Effector memory CD4-positive, alpha-beta T cell (primary cell): ENCODE results near the gene DNAH14.

Experiments used
- DNase-seq, 3 donors: peaks; one replicate each; pipeline ENCODE4 v3.0.0-alpha.2; 2020
- H3K27ac ChIP-seq: 2 replicates; pipeline ENCODE4 v1.7.0; 2013; ENCODE audit warnings: mild to moderate bottlenecking, low read length, moderate library complexity; ENCODE audit not compliant: insufficient read depth, poor library complexity, severe bottlenecking
- H3K27me3 ChIP-seq: replicated peaks from 2 replicates; pipeline ENCODE4 v1.7.0; 2013; ENCODE audit warnings: mild to moderate bottlenecking, low read length; ENCODE audit not compliant: insufficient read depth, control insufficient read depth, poor library complexity, severe bottlenecking
- H3K36me3 ChIP-seq: 2 replicates; pipeline ENCODE4 v1.7.0; 2013; ENCODE audit warnings: mild to moderate bottlenecking, low read length, moderate library complexity; ENCODE audit not compliant: control insufficient read depth, insufficient read depth
- H3K4me1 ChIP-seq: 2 replicates; pipeline ENCODE4 v1.7.0; 2013; ENCODE audit warnings: low read length, mild to moderate bottlenecking; ENCODE audit not compliant: control insufficient read depth, insufficient read depth, poor library complexity, severe bottlenecking
- H3K4me3 ChIP-seq: 2 replicates; pipeline ENCODE4 v1.7.0; 2013; ENCODE audit warnings: low read length, low read depth, mild to moderate bottlenecking; ENCODE audit not compliant: insufficient read depth, poor library complexity, severe bottlenecking
- H3K9me3 ChIP-seq: 2 replicates; pipeline ENCODE4 v1.7.0; 2013; ENCODE audit warnings: mild to moderate bottlenecking, low read length, moderate library complexity; ENCODE audit not compliant: control insufficient read depth

Gene DNAH14

GRCh38 chr1:224896130-224896781, 33.2 kb upstream of the DNAH14 start:
- no peak overlapping the region for H3K4me3 ChIP-seq
- H3K27me3 ChIP-seq = no peaks in the 10 kb centered on the region
- no peak for DNase-seq
- no peak overlapping the region for H3K27ac ChIP-seq
- H3K9me3 ChIP-seq = no peaks in the 10 kb centered on the region
- no peaks in the 10 kb centered on the region for H3K36me3 ChIP-seq
- no peaks in the 10 kb centered on the region for H3K4me1 ChIP-seq

GRCh38 chr1:224897529-224898327, 31.7 kb upstream of the DNAH14 start:
- no peaks in the 10 kb centered on the region for H3K27me3 ChIP-seq
- H3K4me3 ChIP-seq = no peak overlapping the region
- H3K9me3 ChIP-seq = no peaks in the 10 kb centered on the region
- no peak overlapping the region for H3K27ac ChIP-seq
- DNase-seq = no peak
- no peaks in the 10 kb centered on the region for H3K36me3 ChIP-seq
- H3K4me1 ChIP-seq = no peaks in the 10 kb centered on the region

GRCh38 chr1:224898937-224899336, 30.5 kb upstream of the DNAH14 start:
- H3K4me1 ChIP-seq = no peaks in the 10 kb centered on the region
- H3K36me3 ChIP-seq = no peaks in the 10 kb centered on the region
- H3K9me3 ChIP-seq = no peaks in the 10 kb centered on the region
- DNase-seq = no peak
- H3K27me3 ChIP-seq = no peaks in the 10 kb centered on the region
- H3K27ac ChIP-seq = no peak overlapping the region
- H3K4me3 ChIP-seq = no peak overlapping the region

GRCh38 chr1:224900062-224900630, 29.3 kb upstream of the DNAH14 start:
- Histone ChIP-seq H3K27me3 (no peaks in the 10 kb centered on the region), H3K9me3 (no peaks in the 10 kb centered on the region), H3K27ac (no peak overlapping the region), H3K4me1 (no peaks in the 10 kb centered on the region), H3K36me3 (no peaks in the 10 kb centered on the region), H3K4me3 (no peak overlapping the region)
- no peak for DNase-seq

- Histone ChIP-seq H3K36me3 (no peaks in the 10 kb centered on the region), H3K27me3 (no peaks in the 10 kb centered on the region), H3K9me3 (no peaks in the 10 kb centered on the region), H3K4me1 (no peaks in the 10 kb centered on the region), H3K4me3 (no peak overlapping the region), H3K27ac (no peak overlapping the region)
- no peak for DNase-seq
Measured at GRCh38 chr1:224901087-224901810, 28.2 kb upstream of the DNAH14 start.

- no peak for DNase-seq
- Histone ChIP-seq H3K4me1 (no peaks in the 10 kb centered on the region), H3K4me3 (no peak overlapping the region), H3K9me3 (no peaks in the 10 kb centered on the region), H3K36me3 (no peaks in the 10 kb centered on the region), H3K27ac (no peak overlapping the region), H3K27me3 (no peaks in the 10 kb centered on the region)
Measured at GRCh38 chr1:224903955-224904354, 25.5 kb upstream of the DNAH14 start.

GRCh38 chr1:224906340-224906739, 23.1 kb upstream of the DNAH14 start:
- no peaks in the 10 kb centered on the region for H3K4me1 ChIP-seq

GRCh38 chr1:224911217-224911616, 18.3 kb upstream of the DNAH14 start:
- no peaks in the 10 kb centered on the region for H3K36me3 ChIP-seq
- DNase-seq = no peak
- no peak overlapping the region for H3K4me3 ChIP-seq
- H3K27me3 ChIP-seq = peaks cover 1% of the 10 kb centered on the region
- H3K9me3 ChIP-seq = peaks cover 17% of the 10 kb centered on the region
- H3K27ac ChIP-seq = no peak overlapping the region
- no peaks in the 10 kb centered on the region for H3K4me1 ChIP-seq

More at GRCh38 chr1:224906340-224906739, 23.1 kb upstream of the DNAH14 start:
- Histone ChIP-seq H3K9me3 (peaks cover 5% of the 10 kb centered on the region), H3K4me3 (no peak overlapping the region), H3K27ac (no peak overlapping the region), H3K36me3 (no peaks in the 10 kb centered on the region), H3K27me3 (no peaks in the 10 kb centered on the region)
- DNase-seq = no peak

- Histone ChIP-seq H3K27ac (no peak overlapping the region), H3K9me3 (peaks cover 17% of the 10 kb centered on the region), H3K36me3 (no peaks in the 10 kb centered on the region), H3K4me3 (no peak overlapping the region), H3K4me1 (no peaks in the 10 kb centered on the region), H3K27me3 (peaks cover 3% of the 10 kb centered on the region)
- no peak for DNase-seq
Measured at GRCh38 chr1:224914292-224914900, 15.1 kb upstream of the DNAH14 start.
